H9 (cell line): Measurements from ENCODE around the gene SLC25A29. TPM values are rescaled to one million over a fixed set of nuclear protein-coding genes. Genes with fewer than 3 reads are reported as not detected.
A peak's percentile ranks its signal among the peaks of the same experiment; 100 is the strongest.

Experiments used
- DNase-seq: peaks from one replicate; pipeline ENCODE4 v3.0.0-alpha.2; 2017
- H2AFZ ChIP-seq: one replicate; pipeline ENCODE4 v1.6.1; 2013; ENCODE audit warnings: mild to moderate bottlenecking, low read length, control low read depth, moderate library complexity
- H2AK5ac ChIP-seq: 2 replicates; pipeline ENCODE4 v1.6.1; 2013; ENCODE audit warnings: low read length, control low read depth, mixed read lengths; ENCODE audit not compliant: insufficient read length
- H2BK120ac ChIP-seq: one replicate; pipeline ENCODE4 v1.6.1; 2013; ENCODE audit warnings: low read depth, mild to moderate bottlenecking, low read length, control low read depth, inconsistent platforms; ENCODE audit not compliant: poor library complexity, severe bottlenecking
- H2BK12ac ChIP-seq: 2 replicates; pipeline ENCODE4 v1.6.1; 2013; ENCODE audit warnings: low read length, control low read depth, mixed read lengths, low read depth; ENCODE audit not compliant: insufficient read length
- H2BK15ac ChIP-seq: 2 replicates; pipeline ENCODE4 v1.6.1; 2013; ENCODE audit warnings: low read depth, low read length, control low read depth
- H2BK20ac ChIP-seq: one replicate; pipeline ENCODE4 v1.6.1; 2013; ENCODE audit warnings: low read depth, mild to moderate bottlenecking, low read length, control low read depth, inconsistent platforms; ENCODE audit not compliant: poor library complexity, severe bottlenecking
- H2BK5ac ChIP-seq: 2 replicates; pipeline ENCODE4 v1.6.1; 2013; ENCODE audit warnings: low read length, control low read depth, mixed read lengths; ENCODE audit not compliant: insufficient read length
- H3K14ac ChIP-seq: 2 replicates; pipeline ENCODE4 v1.6.1; 2013; ENCODE audit warnings: low read length, control low read depth; ENCODE audit not compliant: insufficient read depth
- H3K18ac ChIP-seq: 2 replicates; pipeline ENCODE4 v1.6.1; 2013; ENCODE audit warnings: low read depth, mild to moderate bottlenecking, mixed read lengths, low read length, control low read depth; ENCODE audit not compliant: insufficient read length
- H3K23ac ChIP-seq: 2 replicates; pipeline ENCODE4 v1.6.1; 2013; ENCODE audit warnings: low read length, control low read depth, mixed read lengths, low read depth; ENCODE audit not compliant: insufficient read length
- H3K23me2 ChIP-seq: 2 replicates; pipeline ENCODE4 v1.6.1; 2013; ENCODE audit warnings: low read depth, mild to moderate bottlenecking, mixed read lengths, low read length, control low read depth; ENCODE audit not compliant: insufficient read length, poor library complexity, severe bottlenecking
- H3K27ac ChIP-seq: 2 replicates; pipeline ENCODE4 v1.5.1; 2013; ENCODE audit warnings: low read length, control low read depth, mixed read lengths, low read depth; ENCODE audit not compliant: insufficient read length
- H3K27me3 ChIP-seq: 2 replicates; pipeline ENCODE4 v1.6.1; 2013; ENCODE audit warnings: low read length, control low read depth, inconsistent platforms; ENCODE audit not compliant: insufficient read depth
- H3K4ac ChIP-seq: 2 replicates; pipeline ENCODE4 v1.6.1; 2013; ENCODE audit warnings: low read depth, mild to moderate bottlenecking, control low read depth, inconsistent platforms, low read length, moderate library complexity
- H3K4me1 ChIP-seq: 2 replicates; pipeline ENCODE4 v1.6.1; 2013; ENCODE audit warnings: low read length, control low read depth, inconsistent platforms; ENCODE audit not compliant: insufficient read depth
- H3K4me2 ChIP-seq: 2 replicates; pipeline ENCODE4 v1.6.1; 2013; ENCODE audit warnings: low read length, control low read depth, mixed read lengths; ENCODE audit not compliant: insufficient read length, insufficient read depth
- H3K56ac ChIP-seq: 2 replicates; pipeline ENCODE4 v1.6.1; 2013; ENCODE audit warnings: low read depth, mild to moderate bottlenecking, mixed read lengths, low read length, control low read depth; ENCODE audit not compliant: insufficient read length
- H3K79me1 ChIP-seq: 2 replicates; pipeline ENCODE4 v1.6.1; 2013; ENCODE audit warnings: low read depth, mild to moderate bottlenecking, moderate library complexity, low read length, control low read depth, inconsistent platforms; ENCODE audit not compliant: insufficient read depth, poor library complexity, severe bottlenecking
- H3K79me2 ChIP-seq: 2 replicates; pipeline ENCODE4 v1.6.1; 2013; ENCODE audit warnings: low read length, control low read depth, inconsistent platforms; ENCODE audit not compliant: insufficient read depth
- H3K9ac ChIP-seq: 2 replicates; pipeline ENCODE4 v1.6.1; 2013; ENCODE audit warnings: low read length, control low read depth, mixed read lengths; ENCODE audit not compliant: insufficient read length; ENCODE audit errors: extremely low read depth
- H3K9me3 ChIP-seq: one replicate; pipeline ENCODE4 v1.6.1; 2013; ENCODE audit warnings: low read depth, low read length, inconsistent platforms; ENCODE audit not compliant: control insufficient read depth
- H3T11ph ChIP-seq: one replicate; pipeline ENCODE4 v1.6.1; 2013; ENCODE audit warnings: mild to moderate bottlenecking, low read length, control low read depth, inconsistent platforms
- H4K20me1 ChIP-seq: one replicate; pipeline ENCODE4 v1.6.1; 2013; ENCODE audit not compliant: control insufficient read depth, insufficient read length, insufficient read depth
- H4K5ac ChIP-seq: 2 replicates; pipeline ENCODE4 v1.6.1; 2013; ENCODE audit warnings: low read depth, mild to moderate bottlenecking, mixed read lengths, low read length, control low read depth; ENCODE audit not compliant: insufficient read length
- H4K8ac ChIP-seq: replicated peaks from 2 replicates; pipeline ENCODE4 v1.6.1; 2013; ENCODE audit warnings: low read length, control low read depth, mixed read lengths, low read depth; ENCODE audit not compliant: insufficient read length
- H4K91ac ChIP-seq: 2 replicates; pipeline ENCODE4 v1.6.1; 2013; ENCODE audit warnings: low read depth, mild to moderate bottlenecking, moderate library complexity, mixed read lengths, low read length, control low read depth; ENCODE audit not compliant: insufficient read length
- H3K27ac Mint-ChIP-seq, 3 experiments: 2 replicates in 2 of 3; 3 replicates in 1 of 3; pipeline ENCODE4 v1.8.0; 2020 to 2021; ENCODE audit warnings: mixed read lengths in 3 of 3, mild to moderate bottlenecking in 1 of 3, moderate library complexity in 1 of 3
- H3K27me3 Mint-ChIP-seq: 2 replicates; pipeline ENCODE4 v1.8.0; 2021; ENCODE audit warnings: low read depth, mild to moderate bottlenecking, moderate library complexity, mixed read lengths
- H3K36me3 Mint-ChIP-seq, 3 experiments: 2 replicates in 2 of 3; 3 replicates in 1 of 3; pipeline ENCODE4 v1.8.0; 2020 to 2021; ENCODE audit warnings: low read depth in 3 of 3, mixed read lengths in 3 of 3; ENCODE audit not compliant: insufficient read depth in 1 of 3
- H3K4me1 Mint-ChIP-seq, 2 experiments: 2 replicates each; pipeline ENCODE4 v1.8.0; 2020; ENCODE audit warnings: mixed read lengths in 2 of 2
- H3K4me3 Mint-ChIP-seq, 2 experiments: 2 replicates in 1 of 2; 3 replicates in 1 of 2; pipeline ENCODE4 v1.8.0; 2020 to 2021; ENCODE audit warnings: mild to moderate bottlenecking in 2 of 2, mixed read lengths in 2 of 2, moderate library complexity in 1 of 2
- H3K9me3 Mint-ChIP-seq, 2 experiments: 2 replicates in 1 of 2; 3 replicates in 1 of 2; pipeline ENCODE4 v1.8.0; 2020; ENCODE audit warnings: mild to moderate bottlenecking in 2 of 2, mixed read lengths in 2 of 2, moderate library complexity in 1 of 2
- CTCF ChIP-seq: fragments of 200-600 bp; sonication (generic); conservative IDR thresholded peaks from 3 replicates; pipeline ENCODE4 v1.8.0; 2021; ENCODE audit warnings: antibody characterized with exemption, mild to moderate bottlenecking
- WGBS: extraction: QIAGEN DNeasy Blood & Tissue Kit; methylation state at CpG from one replicate; pipeline ENCODE4 v1.1.7; 2013; ENCODE audit warnings: missing lambda C conversion rate, low lambda C conversion rate, mixed read lengths; ENCODE audit not compliant: insufficient read length; ENCODE audit errors: extremely low coverage; 5-methylcytosine and 5-hydroxymethylcytosine counted together
- total RNA-seq: library from RNA; stranded (reverse); gene quantifications from 2 replicates; pipeline ENCODE4 v1.2.1, GENCODE V29; 2021

The SLC25A29 gene
- total RNA-seq, 1 experiment from 2014 or later, result 175 TPM

GRCh38 chr14:100307766-100308426, 1.7 kb upstream of the SLC25A29 start:
- Mint-ChIP-seq H3K4me1 (peaks cover 53 to 65% of the 10 kb centered on the region in 2 experiments), H3K27ac (no peak overlapping the region; a peak in 1 of 7 replicates), H3K36me3 (peaks cover 2 to 6% (median 6%) of the 10 kb centered on the region in 3 experiments; a peak in 6 of 7 replicates), H3K4me3 (peak overlapping the region; percentile 86 to 94), H3K27me3 (peaks cover 1% of the 10 kb centered on the region), H3K9me3 (no peaks in the 10 kb centered on the region; a peak in 1 of 5 replicates)
- Histone ChIP-seq H2BK20ac (no peak overlapping the region), H3K27ac (no peak overlapping the region), H3K14ac (no peak overlapping the region), H2AK5ac (no peak overlapping the region), H3K9ac (no peak overlapping the region), H3K4me1 (no peaks in the 10 kb centered on the region; the same call in 1 of the 2 replicates), H3K79me2 (peaks cover 7% of the 10 kb centered on the region; the same call in 1 of the 2 replicates), H4K91ac (no peak overlapping the region), H4K5ac (no peak overlapping the region), H2BK120ac (no peak overlapping the region), H3K9me3 (no peaks in the 10 kb centered on the region), H3K27me3 (no peaks in the 10 kb centered on the region; the same call in 1 of the 2 replicates), H2BK5ac (no peak overlapping the region), H2AFZ (no peak overlapping the region), H3K4ac (no peak overlapping the region), H3K23me2 (peaks cover 16% of the 10 kb centered on the region), H2BK12ac (no peak overlapping the region), H4K8ac (no peak overlapping the region), H3K23ac (no peak overlapping the region), H3K79me1 (peaks cover 3% of the 10 kb centered on the region), H3K56ac (no peak overlapping the region), H3T11ph (no peak overlapping the region), H3K4me2 (peak overlapping the region; percentile 73), H4K20me1 (peaks cover 4% of the 10 kb centered on the region), H2BK15ac (no peak overlapping the region), H3K18ac (no peak overlapping the region)
- no peak for TF ChIP-seq CTCF
- no CpG with 5 or more reads among the region's 5 CpGs for WGBS
- no peak for DNase-seq
